Endothelial cell of umbilical vein (primary cell): Measurements from ENCODE around the gene SLC39A5. TPM values are rescaled to one million over a fixed set of nuclear protein-coding genes. Genes with fewer than 3 reads are reported as not detected.
A peak's percentile ranks its signal among the peaks of the same experiment; 100 is the strongest.

Experiments used
- BruUV-seq: library from RNA; stranded (reverse); fragments of 400-500 nt; replicated peaks from 2 replicates; lab custom pipeline; 2021; lab: Mats Ljungman, UMichigan
- CTCF ChIA-PET: fragments of 300-600, 350-600 bp; sonication (Branson Sonifier 250); formaldehyde crosslinking; loops from one replicate; lab custom pipeline; 2021; ENCODE audit warnings: antibody characterized with exemption, inconsistent platforms; lab: Charles Lee
- POLR2A ChIA-PET: fragments of 300-600, 350-600 bp; sonication (Branson Sonifier 250); formaldehyde crosslinking; loops from one replicate; lab custom pipeline; 2021; ENCODE audit warnings: antibody characterized with exemption, inconsistent platforms; lab: Charles Lee
- DNase-seq: peaks from one replicate; pipeline ENCODE4 v3.0.0-alpha.2; 2011; ENCODE audit warnings: low read depth, low spot score
- FAIRE-seq: peaks from 2 replicates; lab custom pipeline; 2011; peaks lifted over from hg19 to GRCh38; lab: Jason Lieb, UNC
- H2AFZ ChIP-seq: 2 replicates; pipeline ENCODE4 v1.6.0; 2012; ENCODE audit warnings: low read depth, low read length, control low read depth, inconsistent platforms
- H3K27ac ChIP-seq: 2 replicates; pipeline ENCODE4 v1.5.1; 2011; ENCODE audit warnings: low read depth, mild to moderate bottlenecking, control low read depth, low read length, moderate library complexity; ENCODE audit not compliant: insufficient read depth
- H3K27me3 ChIP-seq, 2 experiments: 2 replicates each; pipeline versions ENCODE4 v1.6.0 to v1.6.1; 2011; ENCODE audit warnings: low read length in 2 of 2, mixed read lengths in 1 of 2; ENCODE audit not compliant: control insufficient read depth in 2 of 2, insufficient read depth in 2 of 2
- H3K36me3 ChIP-seq, 2 experiments: 2 replicates in 1 of 2; 3 replicates in 1 of 2; pipeline ENCODE4 v1.5.1; 2011; ENCODE audit warnings: low read length in 2 of 2, mild to moderate bottlenecking in 1 of 2, moderate library complexity in 1 of 2; ENCODE audit not compliant: control insufficient read depth in 2 of 2, insufficient read depth in 2 of 2; ENCODE audit errors: extremely low read depth in 1 of 2
- H3K4me1 ChIP-seq: 3 replicates; pipeline ENCODE4 v1.5.1; 2011; ENCODE audit warnings: mild to moderate bottlenecking, low read length; ENCODE audit not compliant: control insufficient read depth, insufficient read depth; ENCODE audit errors: extremely low read depth
- H3K4me2 ChIP-seq: 2 replicates; pipeline ENCODE4 v1.6.1; 2011; ENCODE audit warnings: low read length, control low read depth, mixed read lengths; ENCODE audit not compliant: insufficient read depth
- H3K4me3 ChIP-seq, 3 experiments: fragments of 200-600 bp in 1 of 3; sonication (generic), shearing (Covaris generic) in 1 of 3; replicated peaks in 1 of 3; 2 replicates each; pipeline ENCODE4 v1.5.1; 2011 to 2016; ENCODE audit warnings: control low read depth in 3 of 3, low read length in 3 of 3, mild to moderate bottlenecking in 2 of 3, inconsistent platforms in 1 of 3, low read depth in 1 of 3, moderate library complexity in 1 of 3; ENCODE audit not compliant: insufficient read depth in 1 of 3
- H3K79me2 ChIP-seq: 2 replicates; pipeline ENCODE4 v1.6.0; 2012; ENCODE audit warnings: low read length, inconsistent platforms; ENCODE audit not compliant: control insufficient read depth, insufficient read depth
- H3K9ac ChIP-seq: replicated peaks from 2 replicates; pipeline ENCODE3; 2011; ENCODE audit warnings: low read length, control low read depth; ENCODE audit not compliant: insufficient read depth; ENCODE audit errors: extremely low read depth
- H3K9me1 ChIP-seq: replicated peaks from 3 replicates; pipeline ENCODE4 v1.6.0; 2011; ENCODE audit warnings: mild to moderate bottlenecking, low read length; ENCODE audit not compliant: control insufficient read depth, insufficient read depth; ENCODE audit errors: extremely low read depth
- H3K9me3 ChIP-seq: replicated peaks from 2 replicates; pipeline ENCODE4 v1.5.1; 2012; ENCODE audit warnings: low read length, inconsistent platforms; ENCODE audit not compliant: control insufficient read depth, insufficient read depth
- H4K20me1 ChIP-seq: replicated peaks from 2 replicates; pipeline ENCODE3; 2011; ENCODE audit warnings: mild to moderate bottlenecking, low read length; ENCODE audit not compliant: control insufficient read depth, insufficient read depth; ENCODE audit errors: extremely low read depth
- CTCF ChIP-seq, 2 donors: IDR thresholded peaks; 1 replicate in 1 of 2; 2 replicates in 1 of 2; pipeline ENCODE4 v1.5.1; 2011; ENCODE audit warnings: low read length in 2 of 2, mild to moderate bottlenecking in 2 of 2, moderate library complexity in 2 of 2, control low read depth in 1 of 2, inconsistent platforms in 1 of 2, low read depth in 1 of 2; ENCODE audit not compliant: insufficient read depth in 1 of 2; ENCODE audit errors: extremely low read depth in 1 of 2
- EZH2 ChIP-seq: IDR thresholded peaks from 2 replicates; pipeline ENCODE4 v1.6.1; 2012; ENCODE audit warnings: borderline replicate concordance, low read depth, mild to moderate bottlenecking, moderate library complexity, low read length, inconsistent platforms; ENCODE audit not compliant: severe bottlenecking
- FOS ChIP-seq: IDR thresholded peaks from 2 replicates; pipeline ENCODE4 v1.6.1; 2011; ENCODE audit warnings: mild to moderate bottlenecking, low read length, moderate library complexity, borderline replicate concordance; ENCODE audit not compliant: insufficient read depth
- GATA2 ChIP-seq: IDR thresholded peaks from 2 replicates; pipeline ENCODE4 v1.7.0; 2011; ENCODE audit warnings: low read depth, mild to moderate bottlenecking, moderate library complexity, mixed read lengths, low read length; ENCODE audit not compliant: insufficient read length, insufficient read depth
- JUN ChIP-seq: IDR thresholded peaks from 2 replicates; pipeline ENCODE4 v1.6.1; 2011; ENCODE audit warnings: borderline replicate concordance, low read depth; ENCODE audit not compliant: insufficient read length, insufficient read depth
- MAX ChIP-seq: IDR thresholded peaks from 2 replicates; pipeline ENCODE4 v1.6.1; 2011; ENCODE audit not compliant: insufficient read depth, insufficient read length
- MYC ChIP-seq: IDR thresholded peaks from one replicate; pipeline ENCODE4 v1.6.1; 2011; ENCODE audit warnings: mild to moderate bottlenecking, low read depth, low read length
- POLR2A ChIP-seq: IDR thresholded peaks from 2 replicates; pipeline ENCODE4 v1.6.1; 2012; ENCODE audit warnings: low read depth, mild to moderate bottlenecking, control low read depth, low read length
- POLR2AphosphoS5 ChIP-seq: IDR thresholded peaks from 2 replicates; pipeline ENCODE4 v1.6.1; 2012; ENCODE audit warnings: low read depth, mild to moderate bottlenecking, control low read depth, low read length, moderate library complexity; ENCODE audit not compliant: insufficient read depth
- dilution Hi-C: fragments of 300-500 bp; cut with MboI; formaldehyde crosslinking; loops from one replicate; pipeline ENCODE4 v1.15.0; 2019; ENCODE audit warnings: low sequenced_read_pairs; ENCODE audit not compliant: extremely low pct_ligation_motif_present
- intact Hi-C: fragments of 100-400 bp; cut with micrococcal nuclease; formaldehyde crosslinking; loops from one replicate; pipeline ENCODE4 v1.10.0; 2022
- polyA plus RNA-seq, 4 experiments: library from polyadenylated mRNA; depleted of rRNA in 3 of 4; stranded (reverse) in 3 of 4; unstranded in 1 of 4; fragments of >200 nt; gene quantifications; 2 replicates each; pipeline versions ENCODE4 v1.2.1 to v1.2.3, GENCODE V29; 2011 to 2012; ENCODE audit warnings: missing spikeins in 1 of 4
- total RNA-seq: library from RNA; stranded (reverse); gene quantifications from 2 replicates; pipeline ENCODE4 v1.2.3, GENCODE V29; 2021

Gene SLC39A5
- total and polyA plus RNA-seq, 2 donors (not counting 3 experiments of a cell fraction or from before 2014, with no cell fraction given) = 0.10 TPM; not detected in 1

GRCh38 chr12:56224954-56225353 is 4.9 kb upstream of the SLC39A5 start:
- Histone ChIP-seq H3K9me3 (no peaks in the 10 kb centered on the region), H3K27me3 (no peaks in the 10 kb centered on the region), H4K20me1 (no peaks in the 10 kb centered on the region), H3K27ac (no peak overlapping the region), H3K9me1 (no peaks in the 10 kb centered on the region), H3K79me2 (peaks cover 15% of the 10 kb centered on the region), H3K4me2 (peak overlapping the region; percentile 69), H3K4me1 (peaks cover 19% of the 10 kb centered on the region), H2AFZ (no peak overlapping the region), H3K4me3 (peak overlapping the region in 2 of 3 experiments; percentile 49), H3K36me3 (peaks cover 0 to 2% of the 10 kb centered on the region in 2 experiments), H3K9ac (no peak overlapping the region)
- dilution Hi-C loops (no loop called here), intact Hi-C loops (loop anchor here (1.0 to 2.0 kb wide), 8 partner anchors 19 to 421 kb away; partner anchors contain the start of genes ANKRD52 and COQ10A)
- TF ChIP-seq JUN = no peak
- TF ChIP-seq EZH2 = no peak
- no peak for TF ChIP-seq GATA2
- TF ChIP-seq FOS = no peak
- TF ChIP-seq MAX = no peak
- TF ChIP-seq POLR2AphosphoS5 = no peak
- no peak for TF ChIP-seq POLR2A
- no peak for TF ChIP-seq MYC
- TF ChIP-seq CTCF (IDR thresholded peaks at IDR 0.05; ENCODE audit: extremely low read depth in 1 of 2, insufficient read depth in 1 of 2, low read depth in 1 of 2, low read length in 2 of 2) = no peak
- ChIA-PET POLR2A (no interaction called here), CTCF (no interaction called here)
- no peak for DNase-seq
- no TSS peak for BruUV-seq
- no peak for FAIRE-seq
